CD1c-positive myeloid dendritic cell (primary cell): ENCODE results near the gene PLEKHG2.
"Not testable (repeated sequence)": the region's sequence is repeated elsewhere in the genome, so short reads cannot be mapped to it uniquely, and the experiment has no call there.

ENCODE experiments used
- DNase-seq: peaks from one replicate; pipeline ENCODE4 v3.0.0-alpha.2; 2016; ENCODE audit errors: extremely low spot score

PLEKHG2 gene

GRCh38 chr19:39448271-39448670 is 35.8 kb downstream of the PLEKHG2 start:
- DNase-seq = peak; percentile 53

- DNase-seq = no peak
Observed at GRCh38 chr19:39449116-39449797, 36.8 kb downstream of the PLEKHG2 start.

- not testable (repeated sequence) for DNase-seq
Observed at GRCh38 chr19:39451257-39451656, 38.8 kb downstream of the PLEKHG2 start.

DNA sequence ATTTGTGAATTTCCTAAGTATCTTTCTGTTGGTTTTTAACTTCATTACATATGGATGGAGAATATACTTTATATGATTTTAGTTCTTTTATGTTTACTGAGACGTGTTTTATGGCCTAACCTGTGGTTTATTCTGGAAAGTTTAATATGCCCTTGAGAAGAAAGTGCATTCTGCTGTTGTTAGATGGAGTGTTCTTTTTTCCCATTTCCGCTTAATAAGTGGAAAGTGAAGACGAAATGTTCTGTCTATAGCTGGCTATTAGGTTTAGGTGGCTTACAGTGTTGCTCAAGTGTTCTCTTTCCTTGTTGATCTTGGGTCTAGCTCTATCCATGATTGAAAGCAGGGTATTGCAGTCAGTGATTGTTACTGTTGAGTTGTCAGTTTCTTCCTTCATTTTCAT is 50.9 kb downstream of the PLEKHG2 start:
- no peak for DNase-seq

- no peak for DNase-seq
Observed at GRCh38 chr19:39465956-39466747, 53.7 kb downstream of the PLEKHG2 start.

DNA sequence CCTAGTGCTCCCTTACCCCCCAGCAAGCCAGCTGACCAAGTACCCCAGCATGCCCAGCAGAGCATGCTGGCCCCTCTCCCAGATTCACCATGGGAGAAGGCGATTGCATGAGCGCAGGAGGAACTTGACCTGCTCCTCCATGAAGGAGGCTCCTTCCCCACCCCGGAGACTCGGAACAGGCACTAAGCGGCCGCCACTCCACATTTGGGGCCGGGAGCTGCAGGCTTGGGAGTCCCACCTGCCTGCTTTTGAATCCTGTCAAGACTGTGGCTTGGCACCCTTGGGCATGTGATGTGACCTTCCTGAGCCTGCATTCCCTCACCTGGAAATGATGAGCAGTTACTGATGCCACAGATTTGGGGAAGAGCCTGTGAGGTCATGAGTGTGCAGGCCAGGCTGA is 55.5 kb downstream of the PLEKHG2 start:
- no peak for DNase-seq

DNA sequence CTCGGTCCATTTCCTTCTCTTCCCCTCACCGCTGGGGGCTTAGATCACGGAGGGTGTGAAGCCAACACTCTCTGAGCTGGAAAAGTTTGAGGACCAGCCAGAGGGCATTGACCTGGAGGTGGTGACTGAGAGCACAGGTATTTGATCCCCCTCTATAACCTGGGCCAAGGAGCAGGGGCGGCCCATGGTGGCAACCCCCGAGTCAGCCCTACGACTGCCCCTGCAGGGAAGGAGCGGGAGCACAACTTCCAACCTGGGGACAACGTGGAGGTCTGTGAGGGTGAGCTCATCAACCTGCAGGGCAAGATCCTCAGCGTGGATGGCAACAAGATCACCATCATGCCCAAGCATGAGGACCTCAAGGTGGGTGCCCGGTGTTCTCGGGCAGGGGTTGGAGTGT is 56.6 kb downstream of the PLEKHG2 start:
- DNase-seq = no peak

DNA sequence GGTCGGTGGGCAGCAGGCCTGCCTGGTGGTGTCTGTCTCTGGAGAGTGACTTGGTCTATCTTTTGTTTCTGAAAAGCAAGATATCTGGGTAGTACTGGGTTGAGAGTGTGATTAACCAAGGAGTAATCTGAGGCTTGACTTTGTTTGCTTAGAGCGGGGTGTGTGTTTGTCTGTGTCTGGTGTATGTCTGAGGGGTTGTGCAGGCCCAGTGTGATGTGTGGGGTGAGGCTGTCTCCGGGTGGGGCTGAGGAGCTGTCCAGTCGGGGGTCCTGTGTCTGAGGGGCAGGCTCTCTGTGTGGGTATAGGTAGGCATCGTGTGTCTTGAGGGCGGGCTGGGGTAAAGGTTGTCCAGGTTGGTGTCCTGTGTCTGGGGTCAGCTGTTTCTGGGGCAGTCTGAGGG is 57.1 kb downstream of the PLEKHG2 start:
- no peak for DNase-seq

DNA sequence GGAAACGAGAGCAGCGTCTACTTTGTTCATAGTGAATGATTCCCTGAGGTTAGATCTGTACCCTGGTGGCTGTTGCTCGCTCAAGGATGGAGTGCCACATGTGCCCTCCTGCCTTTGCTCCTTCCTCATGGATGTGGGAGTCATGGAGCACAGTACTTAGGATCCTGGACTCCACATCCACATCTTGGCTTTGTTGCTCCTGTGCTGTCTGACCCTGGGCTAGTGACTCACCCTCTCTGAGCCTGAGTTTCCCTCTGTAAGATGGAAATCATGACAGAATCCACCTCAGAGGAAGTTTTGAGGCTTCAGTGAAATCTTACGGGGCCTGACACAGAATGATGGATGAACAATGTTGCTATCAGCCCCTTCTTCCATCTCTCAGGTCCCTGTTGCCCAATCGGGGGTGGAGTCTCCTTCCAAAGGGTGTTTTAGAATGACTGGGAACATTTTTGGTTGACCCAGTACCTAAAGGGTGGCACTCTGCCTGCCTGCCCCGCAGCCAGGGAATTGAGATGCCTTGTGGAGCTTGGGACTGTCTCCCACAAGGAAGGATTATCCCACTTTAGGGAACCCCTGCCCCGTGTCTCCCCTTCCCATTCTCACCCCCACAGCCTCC is 58.4 kb downstream of the PLEKHG2 start:
- DNase-seq = no peak

GRCh38 chr19:39471756-39472536 is 59.5 kb downstream of the PLEKHG2 start:
- DNase-seq = no peak

GRCh38 chr19:39472746-39473442 is 60.4 kb downstream of the PLEKHG2 start:
- no peak for DNase-seq

DNA sequence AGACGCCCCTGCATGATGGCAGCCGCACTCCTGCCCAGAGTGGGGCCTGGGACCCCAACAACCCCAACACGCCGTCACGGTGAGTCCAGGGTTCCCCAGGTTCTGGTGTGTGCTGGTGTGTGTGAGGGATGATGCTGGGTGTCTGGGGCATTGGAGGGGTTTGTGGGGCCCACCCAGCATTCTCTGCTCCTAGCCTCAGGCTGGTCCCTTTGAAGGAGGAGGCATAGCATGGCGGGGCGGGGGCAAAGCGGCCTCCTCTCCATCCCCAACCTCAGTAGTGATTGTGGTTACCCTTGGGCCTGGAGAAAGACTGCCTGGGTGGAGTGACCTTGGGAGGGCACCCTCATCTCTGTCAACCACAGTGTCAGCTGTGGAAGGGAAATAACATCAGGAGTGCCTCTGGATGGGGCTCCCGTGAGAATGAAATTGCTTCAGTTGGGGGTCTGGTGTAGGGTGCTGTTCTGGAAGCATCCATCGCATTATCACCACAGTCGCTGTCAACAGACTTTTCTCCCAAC is 61.0 kb downstream of the PLEKHG2 start:
- no peak for DNase-seq

DNA sequence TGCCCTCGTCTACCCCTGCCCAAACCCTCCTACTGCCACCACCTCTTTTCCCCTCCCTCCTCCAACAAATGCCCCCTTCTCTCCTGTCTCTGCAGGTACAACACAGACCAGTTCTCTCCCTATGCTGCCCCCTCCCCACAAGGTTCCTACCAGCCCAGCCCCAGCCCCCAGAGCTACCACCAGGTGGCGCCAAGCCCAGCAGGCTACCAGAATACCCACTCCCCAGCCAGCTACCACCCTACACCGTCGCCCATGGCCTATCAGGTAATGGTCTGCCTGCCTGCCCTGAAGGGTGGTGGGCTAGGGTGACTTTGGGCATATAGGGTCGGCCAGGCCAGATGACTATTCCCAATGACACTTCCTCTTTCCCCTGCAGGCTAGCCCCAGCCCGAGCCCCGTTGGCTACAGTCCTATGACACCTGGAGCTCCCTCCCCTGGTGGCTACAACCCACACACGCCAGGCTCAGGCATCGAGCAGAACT is 61.7 kb downstream of the PLEKHG2 start:
- DNase-seq = peak; percentile 58

GRCh38 chr19:39475748-39476147 is 63.3 kb downstream of the PLEKHG2 start:
- no peak for DNase-seq
